ENCODE results near the gene PNPLA5. TPM values are rescaled to one million over a fixed set of nuclear protein-coding genes. Genes with fewer than 3 reads are reported as not detected.

The PNPLA5 gene
- total RNA-seq, 1 experiment from 2014 or later = 5.5 TPM

DNA sequence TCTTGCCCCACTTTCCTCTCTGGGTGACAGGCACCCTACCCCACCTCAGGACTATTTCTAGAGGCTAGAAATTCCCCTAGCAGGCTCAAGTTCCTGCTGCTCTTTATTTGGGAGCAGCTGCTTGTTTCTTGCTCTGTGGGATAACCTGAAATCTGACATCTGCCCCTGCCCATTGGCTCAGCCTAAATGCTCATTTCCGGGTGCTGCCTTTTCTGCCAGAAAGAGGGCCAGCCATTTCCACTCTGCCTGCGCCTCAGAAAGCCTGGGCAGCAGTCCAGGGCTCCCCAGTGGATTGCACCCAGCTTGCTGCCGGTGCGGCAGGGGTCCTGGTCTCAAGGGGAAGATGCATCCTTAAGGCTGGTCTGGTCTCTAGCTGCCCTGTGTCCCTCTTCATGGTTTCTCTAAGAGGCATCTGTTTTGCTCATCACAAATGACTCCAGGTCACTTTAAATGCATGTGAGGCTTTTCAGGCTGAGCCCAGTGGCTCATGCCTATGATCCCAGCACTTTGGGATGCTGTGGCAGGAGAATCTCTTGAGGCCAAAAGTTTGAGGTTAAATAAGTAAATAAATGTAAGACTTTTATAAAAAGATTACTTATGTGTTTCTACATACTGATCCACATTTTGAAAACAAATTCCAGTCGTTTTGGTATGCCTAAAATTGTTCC, 10.3 kb upstream of the PNPLA5 start:
- H3K4me2 ChIP-seq (ENCODE audit: insufficient read depth, insufficient read length, low read length) = no peak overlapping the region
- no peaks in the 10 kb centered on the region for H3K27me3 ChIP-seq (ENCODE audit: insufficient read depth, low read length)
- no peaks in the 10 kb centered on the region for H3K23me2 ChIP-seq (ENCODE audit: insufficient read length, low read depth, low read length, poor library complexity, severe bottlenecking)
- no peak overlapping the region for H2BK20ac ChIP-seq (ENCODE audit: low read depth, low read length, poor library complexity, severe bottlenecking)
- no peak overlapping the region for H2AK5ac ChIP-seq (ENCODE audit: insufficient read length, low read length)
- no peak overlapping the region for H4K8ac ChIP-seq (replicated peaks; ENCODE audit: insufficient read length, low read depth, low read length)
- no peak overlapping the region for H2BK15ac ChIP-seq (ENCODE audit: low read depth, low read length)
- no peaks in the 10 kb centered on the region for H3K4me1 ChIP-seq (ENCODE audit: insufficient read depth, low read length)
- TF ChIP-seq, protein P1, sequence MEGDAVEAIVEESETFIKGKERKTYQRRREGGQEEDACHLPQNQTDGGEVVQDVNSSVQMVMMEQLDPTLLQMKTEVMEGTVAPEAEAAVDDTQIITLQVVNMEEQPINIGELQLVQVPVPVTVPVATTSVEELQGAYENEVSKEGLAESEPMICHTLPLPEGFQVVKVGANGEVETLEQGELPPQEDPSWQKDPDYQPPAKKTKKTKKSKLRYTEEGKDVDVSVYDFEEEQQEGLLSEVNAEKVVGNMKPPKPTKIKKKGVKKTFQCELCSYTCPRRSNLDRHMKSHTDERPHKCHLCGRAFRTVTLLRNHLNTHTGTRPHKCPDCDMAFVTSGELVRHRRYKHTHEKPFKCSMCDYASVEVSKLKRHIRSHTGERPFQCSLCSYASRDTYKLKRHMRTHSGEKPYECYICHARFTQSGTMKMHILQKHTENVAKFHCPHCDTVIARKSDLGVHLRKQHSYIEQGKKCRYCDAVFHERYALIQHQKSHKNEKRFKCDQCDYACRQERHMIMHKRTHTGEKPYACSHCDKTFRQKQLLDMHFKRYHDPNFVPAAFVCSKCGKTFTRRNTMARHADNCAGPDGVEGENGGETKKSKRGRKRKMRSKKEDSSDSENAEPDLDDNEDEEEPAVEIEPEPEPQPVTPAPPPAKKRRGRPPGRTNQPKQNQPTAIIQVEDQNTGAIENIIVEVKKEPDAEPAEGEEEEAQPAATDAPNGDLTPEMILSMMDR (conservative IDR thresholded peaks at IDR 0.05) = no peak
- Mint-ChIP-seq H3K27me3 (ENCODE audit: low read depth) (peaks cover 23% of the 10 kb centered on the region), H3K36me3 (ENCODE audit: insufficient read depth in 1 of 3, low read depth in 3 of 3) (peaks cover 0 to 11% (median 0%) of the 10 kb centered on the region in 3 experiments; a peak in 3 of 7 replicates), H3K27ac (no peak overlapping the region), H3K4me3 (no peak overlapping the region), H3K4me1 (peaks cover 0 to 2% of the 10 kb centered on the region in 2 experiments; a peak in 1 of 4 replicates), H3K9me3 (peaks cover 11% of the 10 kb centered on the region in 2 experiments; a peak in 4 of 5 replicates)
- H3K79me1 ChIP-seq (ENCODE audit: insufficient read depth, low read depth, low read length, poor library complexity, severe bottlenecking) = no peaks in the 10 kb centered on the region
- no peaks in the 10 kb centered on the region for H3K79me2 ChIP-seq (ENCODE audit: insufficient read depth, low read length)
- no peaks in the 10 kb centered on the region for H4K20me1 ChIP-seq (ENCODE audit: control insufficient read depth, insufficient read depth, insufficient read length)
- H3K9me3 ChIP-seq (ENCODE audit: control insufficient read depth, low read depth, low read length) = no peaks in the 10 kb centered on the region
- no peak overlapping the region for H3K14ac ChIP-seq (ENCODE audit: insufficient read depth, low read length)
- H4K91ac ChIP-seq (ENCODE audit: insufficient read length, low read depth, low read length) = no peak overlapping the region
- no peak overlapping the region for H2AFZ ChIP-seq (ENCODE audit: low read length)
- no peak overlapping the region for H3K9ac ChIP-seq (ENCODE audit: extremely low read depth, insufficient read length, low read length)
- no peak for DNase-seq
- no peak overlapping the region for H3K4ac ChIP-seq (ENCODE audit: low read depth, low read length)
- no peak overlapping the region for H3K23ac ChIP-seq (ENCODE audit: insufficient read length, low read depth, low read length)
- H3K18ac ChIP-seq (ENCODE audit: insufficient read length, low read depth, low read length) = no peak overlapping the region
- no CpG with 5 or more reads among the region's 5 CpGs for WGBS (ENCODE audit: extremely low coverage, insufficient read length, low lambda C conversion rate)
- no peak overlapping the region for H2BK5ac ChIP-seq (ENCODE audit: insufficient read length, low read length)
- no peak overlapping the region for H3K27ac ChIP-seq (ENCODE audit: insufficient read length, low read depth, low read length)
- H2BK120ac ChIP-seq (ENCODE audit: low read depth, low read length, poor library complexity, severe bottlenecking) = no peak overlapping the region
- no peak overlapping the region for H2BK12ac ChIP-seq (ENCODE audit: insufficient read length, low read depth, low read length)
- no peak overlapping the region for H3K56ac ChIP-seq (ENCODE audit: insufficient read length, low read depth, low read length)
- no peak overlapping the region for H3T11ph ChIP-seq (ENCODE audit: low read length)
- H4K5ac ChIP-seq (ENCODE audit: insufficient read length, low read depth, low read length) = no peak overlapping the region

All from H9 (cell line).